ENCODE measurements around the gene GLCE. TPM values are rescaled to one million over a fixed set of nuclear protein-coding genes. Genes with fewer than 3 reads are reported as not detected.

The GLCE gene
- total RNA-seq, 3 donors from 2014 or later (not counting 1 experiment from before 2014, with no cell fraction given), result 2.0 to 4.5 (median 3.4) TPM

DNA sequence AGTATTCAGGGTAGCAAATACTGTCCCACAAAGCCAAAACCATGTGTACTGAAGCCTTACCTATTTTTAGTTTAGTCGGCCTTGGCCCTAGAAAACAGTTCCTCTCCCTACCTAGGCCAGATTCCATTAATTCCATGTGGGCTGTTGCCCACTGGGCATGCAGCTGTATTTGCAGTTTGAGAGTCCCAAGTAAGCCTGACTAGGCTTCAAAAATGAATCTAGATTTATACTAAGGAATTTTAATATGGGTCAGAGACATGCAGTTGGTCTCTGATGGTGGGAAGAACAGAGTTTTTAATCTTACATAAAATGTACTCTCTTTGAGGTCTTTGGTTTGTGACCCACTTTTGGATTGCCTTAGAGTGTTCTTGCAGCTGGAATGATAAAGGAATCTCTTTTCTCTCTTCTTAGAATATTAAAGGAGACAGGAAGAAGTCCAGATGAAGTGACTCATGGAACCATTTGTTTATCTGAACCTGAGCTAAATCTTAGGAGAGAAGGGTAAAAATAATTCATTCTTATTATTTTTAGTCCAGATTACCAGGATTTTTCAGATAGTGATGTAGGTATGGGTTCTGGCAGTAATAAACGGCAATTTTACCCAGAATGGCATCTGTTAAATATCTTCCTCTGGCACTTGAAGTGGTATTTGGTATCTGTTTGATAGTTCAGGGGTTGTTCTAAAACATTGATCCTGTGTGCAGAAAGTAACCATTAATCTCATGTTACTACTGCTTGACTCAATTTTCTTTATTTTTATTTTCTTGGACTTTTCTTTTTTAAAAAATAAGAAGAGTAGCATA lies 33.8 kb downstream of the GLCE start:
- DNase-seq (no peak), ATAC-seq (no peak)
- Mint-ChIP-seq H3K36me3 (no peaks in the 10 kb centered on the region), H3K4me3 (no peak overlapping the region), H3K4me1 (peaks cover 0 to 4% of the 10 kb centered on the region in 2 donors), H3K27ac (no peak overlapping the region), H3K27me3 (ENCODE audit: low read depth in 2 of 2) (no peaks in the 10 kb centered on the region), H3K9me3 (peaks cover 0 to 4% of the 10 kb centered on the region in 2 donors)
- TF ChIP-seq, protein P1, sequence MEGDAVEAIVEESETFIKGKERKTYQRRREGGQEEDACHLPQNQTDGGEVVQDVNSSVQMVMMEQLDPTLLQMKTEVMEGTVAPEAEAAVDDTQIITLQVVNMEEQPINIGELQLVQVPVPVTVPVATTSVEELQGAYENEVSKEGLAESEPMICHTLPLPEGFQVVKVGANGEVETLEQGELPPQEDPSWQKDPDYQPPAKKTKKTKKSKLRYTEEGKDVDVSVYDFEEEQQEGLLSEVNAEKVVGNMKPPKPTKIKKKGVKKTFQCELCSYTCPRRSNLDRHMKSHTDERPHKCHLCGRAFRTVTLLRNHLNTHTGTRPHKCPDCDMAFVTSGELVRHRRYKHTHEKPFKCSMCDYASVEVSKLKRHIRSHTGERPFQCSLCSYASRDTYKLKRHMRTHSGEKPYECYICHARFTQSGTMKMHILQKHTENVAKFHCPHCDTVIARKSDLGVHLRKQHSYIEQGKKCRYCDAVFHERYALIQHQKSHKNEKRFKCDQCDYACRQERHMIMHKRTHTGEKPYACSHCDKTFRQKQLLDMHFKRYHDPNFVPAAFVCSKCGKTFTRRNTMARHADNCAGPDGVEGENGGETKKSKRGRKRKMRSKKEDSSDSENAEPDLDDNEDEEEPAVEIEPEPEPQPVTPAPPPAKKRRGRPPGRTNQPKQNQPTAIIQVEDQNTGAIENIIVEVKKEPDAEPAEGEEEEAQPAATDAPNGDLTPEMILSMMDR (IDR thresholded peaks at IDR 0.05), result no peak
- Histone ChIP-seq H3K9me3 (ENCODE audit: control insufficient read depth, insufficient read depth, low read length) (no peaks in the 10 kb centered on the region), H3K27ac (ENCODE audit: low read length) (no peak overlapping the region), H3K4me3 (ENCODE audit: low read length) (no peak overlapping the region), H3K36me3 (ENCODE audit: control insufficient read depth, insufficient read depth, low read length) (no peaks in the 10 kb centered on the region), H3K27me3 (ENCODE audit: control insufficient read depth, insufficient read depth, low read length) (no peaks in the 10 kb centered on the region), H3K4me1 (ENCODE audit: control insufficient read depth, insufficient read depth, low read length) (no peaks in the 10 kb centered on the region)
- 85% methylated on average over 2 of the region's 2 CpGs for WGBS (ENCODE audit: insufficient coverage)
- intact Hi-C loops (cut with micrococcal nuclease), result no loop called here

DNA sequence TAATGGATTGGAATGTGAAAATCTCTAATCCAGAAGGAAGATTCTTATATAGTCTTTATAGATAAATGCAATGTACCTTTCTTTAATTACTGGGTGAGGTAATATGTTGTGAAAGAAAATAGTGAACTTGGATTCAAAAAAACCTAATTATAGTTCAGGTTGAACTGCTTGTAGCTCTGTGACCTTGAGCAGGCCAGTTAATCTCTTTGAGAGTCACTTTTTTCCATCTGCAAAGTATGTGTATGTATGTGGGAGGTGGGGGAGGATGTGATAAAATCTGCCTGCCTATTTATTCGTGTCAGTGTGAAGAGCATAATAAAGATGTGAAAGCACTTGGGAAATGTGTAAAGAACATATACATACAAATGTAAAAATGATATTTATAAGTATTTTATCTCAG lies 34.4 kb downstream of the GLCE start:
- Mint-ChIP-seq H3K36me3 (no peaks in the 10 kb centered on the region), H3K4me1 (peaks cover 0 to 4% of the 10 kb centered on the region in 2 donors), H3K27ac (no peak overlapping the region), H3K4me3 (no peak overlapping the region), H3K27me3 (ENCODE audit: low read depth in 2 of 2) (no peaks in the 10 kb centered on the region), H3K9me3 (peaks cover 0 to 4% of the 10 kb centered on the region in 2 donors)
- TF ChIP-seq, protein P1 (IDR thresholded peaks at IDR 0.05), result no peak
- Histone ChIP-seq H3K27me3 (ENCODE audit: control insufficient read depth, insufficient read depth, low read length) (no peaks in the 10 kb centered on the region), H3K4me3 (ENCODE audit: low read length) (no peak overlapping the region), H3K27ac (ENCODE audit: low read length) (no peak overlapping the region), H3K4me1 (ENCODE audit: control insufficient read depth, insufficient read depth, low read length) (no peaks in the 10 kb centered on the region), H3K9me3 (ENCODE audit: control insufficient read depth, insufficient read depth, low read length) (no peaks in the 10 kb centered on the region), H3K36me3 (ENCODE audit: control insufficient read depth, insufficient read depth, low read length) (no peaks in the 10 kb centered on the region)
- no peak for DNase-seq
- WGBS (ENCODE audit: insufficient coverage), result 0% methylated on average over 1 of the region's 1 CpG
- no peak for ATAC-seq
- intact Hi-C loops (cut with micrococcal nuclease), result no loop called here

DNA sequence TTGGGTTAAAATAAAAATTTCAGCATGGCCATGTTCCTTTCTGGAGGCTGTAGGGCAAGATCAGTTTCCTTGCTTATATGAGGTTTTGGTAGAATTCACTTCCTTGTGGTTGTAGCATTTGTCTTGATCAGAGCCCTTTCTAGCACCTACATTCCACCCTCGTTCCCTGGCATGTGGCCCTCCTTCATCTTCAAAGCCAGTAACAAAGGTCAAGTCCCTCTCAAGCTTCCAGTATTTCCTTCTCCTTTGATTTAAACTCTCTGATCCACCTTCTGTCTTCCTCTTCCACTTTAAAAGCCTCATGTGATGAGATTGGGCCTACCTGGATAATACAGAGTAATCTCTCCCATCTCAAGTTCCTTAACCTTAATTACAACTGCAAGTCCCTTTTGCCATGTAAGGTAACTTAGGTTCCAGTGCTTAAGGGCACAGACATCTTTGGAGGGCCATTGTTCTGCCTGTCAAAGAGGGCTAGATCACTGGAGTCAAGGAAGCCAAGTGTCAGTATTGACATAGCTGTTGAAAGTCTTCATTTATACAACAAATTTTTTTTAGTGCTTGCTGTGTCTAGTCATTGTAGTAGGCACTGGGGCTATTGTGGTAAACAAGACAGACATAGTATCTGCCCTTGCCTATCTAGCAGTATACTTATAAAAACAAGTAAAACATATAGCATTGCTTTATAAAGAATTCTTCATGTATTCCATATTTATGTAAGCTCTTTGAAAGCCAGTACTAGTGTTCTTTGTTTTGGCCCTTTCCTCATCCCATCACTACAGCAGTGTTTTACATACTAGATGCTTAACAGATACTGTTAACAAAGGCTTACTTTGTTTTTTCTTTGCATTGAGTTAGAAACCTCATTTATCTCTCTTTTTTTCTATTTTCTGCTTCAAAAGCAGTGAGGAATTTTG lies 40.7 kb downstream of the GLCE start:
- DNase-seq, result no peak
- no peak overlapping the region for H3K27ac ChIP-seq (ENCODE audit: low read length)
- no peaks in the 10 kb centered on the region for H3K9me3 Mint-ChIP-seq
- H3K36me3 Mint-ChIP-seq, result no peaks in the 10 kb centered on the region
- H3K4me1 ChIP-seq (ENCODE audit: control insufficient read depth, insufficient read depth, low read length), result no peaks in the 10 kb centered on the region
- no peaks in the 10 kb centered on the region for H3K36me3 ChIP-seq (ENCODE audit: control insufficient read depth, insufficient read depth, low read length)
- no peak overlapping the region for H3K4me3 ChIP-seq (ENCODE audit: low read length)
- no peak for ATAC-seq
- H3K4me3 Mint-ChIP-seq, result no peak overlapping the region
- H3K27ac Mint-ChIP-seq, result no peak overlapping the region
- no peaks in the 10 kb centered on the region for H3K27me3 ChIP-seq (ENCODE audit: control insufficient read depth, insufficient read depth, low read length)
- H3K4me1 Mint-ChIP-seq, result peaks cover 0 to under 1% of the 10 kb centered on the region in 2 donors
- H3K9me3 ChIP-seq (ENCODE audit: control insufficient read depth, insufficient read depth, low read length), result no peaks in the 10 kb centered on the region
- intact Hi-C loops (cut with micrococcal nuclease), result no loop called here
- no peaks in the 10 kb centered on the region for H3K27me3 Mint-ChIP-seq (ENCODE audit: low read depth in 2 of 2)
- TF ChIP-seq, protein P1 (IDR thresholded peaks at IDR 0.05), result no peak
- WGBS (ENCODE audit: insufficient coverage), result 94% methylated on average over 1 of the region's 1 CpG

Data from natural killer cell (primary cell).